Left lung (tissue), 14 donors: ENCODE results near the gene OVCH2. TPM values are rescaled to one million over a fixed set of nuclear protein-coding genes. Genes with fewer than 3 reads are reported as not detected.
"Not testable (repeated sequence)": the region's sequence is repeated elsewhere in the genome, so short reads cannot be mapped to it uniquely, and the experiment has no call there.

Experiments used
- ATAC-seq: fragments of 200-7000 bp; cut with Tn5 transposase; one replicate; pipeline ENCODE4 v1.9.1; 2020; ENCODE audit warnings: moderate library complexity
- DNase-seq, 4 donors: peaks; one replicate each; pipeline ENCODE4 v3.0.0-alpha.2; 2013 to 2020
- H3K27ac ChIP-seq, 2 donors: fragments of 200-600 bp; sonication (generic) in 1 of 2; one replicate each; pipeline versions ENCODE4 v1.5.0 to v1.8.0; 2020 to 2021
- H3K27me3 ChIP-seq, 2 donors: fragments of 200-600 bp; sonication (generic) in 1 of 2; one replicate each; pipeline versions ENCODE4 v1.5.0 to v1.8.0; 2020 to 2021
- H3K36me3 ChIP-seq, 2 donors: fragments of 200-600 bp; sonication (generic) in 1 of 2; one replicate each; pipeline versions ENCODE4 v1.5.0 to v1.8.0; 2020 to 2021
- H3K4me1 ChIP-seq, 2 donors: fragments of 200-600 bp; one replicate each; pipeline ENCODE4 v1.8.0; 2021
- H3K4me3 ChIP-seq, 2 donors: fragments of 200-600 bp; sonication (generic) in 1 of 2; one replicate each; pipeline versions ENCODE4 v1.5.0 to v1.8.0; 2020 to 2021; ENCODE audit warnings: mild to moderate bottlenecking in 1 of 2
- H3K9me3 ChIP-seq, 2 donors: fragments of 200-600 bp; sonication (generic) in 1 of 2; one replicate each; pipeline versions ENCODE4 v1.5.0 to v1.8.0; 2020 to 2021
- CTCF ChIP-seq, 2 donors: fragments of 200-600 bp; sonication (generic) in 1 of 2; IDR thresholded peaks; one replicate each; pipeline versions ENCODE4 v1.5.0 to v1.8.0; 2021; ENCODE audit warnings: antibody characterized with exemption in 2 of 2
- intact Hi-C, 2 donors: fragments of 100-400 bp; cut with DNase I; formaldehyde crosslinking; loops; one replicate each; pipeline versions ENCODE4 v1.11.2 to v1.14.2; 2022
- long read RNA-seq, 12 donors: library from polyadenylated mRNA in 2 of 12; unstranded in 2 of 12; transcript quantifications; one replicate each; pipeline ENCODE4 v2.0.0 and lab custom pipeline, GENCODE V29; 2019 to 2026
- polyA plus RNA-seq, 6 donors: library from polyadenylated mRNA; unstranded; fragments of 120-200 nt; gene quantifications; one replicate each; pipeline ENCODE4 v1.2.1, GENCODE V29; 2013; ENCODE audit not compliant: insufficient read length in 6 of 6
- total RNA-seq, 2 donors: library from RNA; stranded (reverse); fragmentation: NEBNext Ultra II Directional; extraction: Animal tissue kit (Norgen Biotek cat#: 25700); gene quantifications; one replicate each; pipeline ENCODE4 v1.2.1, GENCODE V29; 2021
- donor health status: DM: no; HTN: yes; CAD: no.
- donor health status: DM: no; HTN: no; CAD: no.

The OVCH2 gene, protein sequence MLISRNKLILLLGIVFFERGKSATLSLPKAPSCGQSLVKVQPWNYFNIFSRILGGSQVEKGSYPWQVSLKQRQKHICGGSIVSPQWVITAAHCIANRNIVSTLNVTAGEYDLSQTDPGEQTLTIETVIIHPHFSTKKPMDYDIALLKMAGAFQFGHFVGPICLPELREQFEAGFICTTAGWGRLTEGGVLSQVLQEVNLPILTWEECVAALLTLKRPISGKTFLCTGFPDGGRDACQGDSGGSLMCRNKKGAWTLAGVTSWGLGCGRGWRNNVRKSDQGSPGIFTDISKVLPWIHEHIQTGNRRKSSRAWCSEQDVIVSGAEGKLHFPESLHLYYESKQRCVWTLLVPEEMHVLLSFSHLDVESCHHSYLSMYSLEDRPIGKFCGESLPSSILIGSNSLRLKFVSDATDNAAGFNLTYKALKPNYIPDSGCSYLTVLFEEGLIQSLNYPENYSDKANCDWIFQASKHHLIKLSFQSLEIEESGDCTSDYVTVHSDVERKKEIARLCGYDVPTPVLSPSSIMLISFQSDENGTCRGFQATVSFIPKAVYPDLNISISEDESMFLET
- total RNA-seq (1 to 10 TPM in 1 of 2 donors, under 1 TPM in 1; 0.81 to 4.6 TPM), polyA plus RNA-seq (1 to 10 TPM; 2.4 to 8.6 (median 5.9) TPM)
- long read RNA-seq, donor 1 = 0 reads
- long read RNA-seq, donor 2 = 0 reads
- long read RNA-seq, donor 3 = 0 reads
- long read RNA-seq, donor 4 = 0 reads
- long read RNA-seq, donor 5 = 0 reads
- long read RNA-seq, donor 6 = 0 reads
- long read RNA-seq, donor 7 = 0 reads
- long read RNA-seq, donor 8 = 0 reads
- long read RNA-seq, donor 9 = 0 reads
- long read RNA-seq, donor 10 = 0 reads
- long read RNA-seq, donor 11 = 0 reads
- long read RNA-seq, donor 12 = 0 reads

DNA sequence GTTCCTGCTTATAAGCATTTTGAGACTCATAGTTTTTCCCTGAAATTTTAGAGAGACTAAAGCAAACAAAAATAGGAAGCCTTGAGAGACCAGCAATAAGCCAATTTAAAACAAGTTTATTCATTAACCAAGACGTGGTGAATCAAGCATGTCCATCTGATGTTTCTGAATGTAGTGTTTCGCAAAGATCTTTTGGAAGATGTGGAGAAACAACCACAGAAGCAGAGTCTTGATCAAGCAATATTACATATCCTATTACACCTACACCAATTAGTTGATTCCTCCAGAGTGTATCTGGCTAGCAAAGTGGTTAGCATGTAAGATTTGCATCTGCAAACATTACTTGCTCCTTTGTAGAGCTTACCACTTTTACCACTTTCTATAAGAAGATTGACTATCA, at the start of gene OVCH2:
Gene OVCH2 (minus strand): TSS at position 101 of the 400 bp plus-strand sequence. CDS start 83 bp downstream, at position 18.
- no peak for DNase-seq
- no peak for ATAC-seq
- no peak for TF ChIP-seq CTCF (IDR thresholded peaks at IDR 0.05)
- Histone ChIP-seq H3K27me3 (peaks cover 0 to 3% of the 10 kb centered on the region in 2 donors), H3K36me3 (no peaks in the 10 kb centered on the region), H3K27ac (no peak within 1 kb of the TSS), H3K4me3 (no peak within 1 kb of the TSS), H3K4me1 (no peaks in the 10 kb centered on the region), H3K9me3 (no peaks in the 10 kb centered on the region)
- intact Hi-C loops = no loop called here

DNA sequence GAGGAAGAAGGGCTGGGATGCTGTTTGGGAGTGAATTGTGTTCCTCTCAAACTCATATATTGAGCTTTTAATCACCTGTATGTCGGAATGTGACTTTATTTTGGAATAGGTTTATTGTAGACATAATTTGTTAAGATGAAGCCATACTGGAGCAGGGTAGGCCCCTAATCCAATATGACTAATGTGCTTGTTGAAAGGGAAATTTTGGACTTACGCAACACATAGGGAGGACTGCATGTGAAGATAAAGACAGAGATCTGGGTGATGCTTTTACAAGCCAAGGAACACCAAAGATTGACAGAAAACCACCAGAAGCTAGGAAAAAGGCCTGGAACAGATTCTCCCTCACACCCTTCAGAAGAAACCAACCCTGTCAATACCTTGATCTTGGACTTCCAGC, 43.2 kb upstream of the OVCH2 start:
- no peaks in the 10 kb centered on the region for H3K36me3 ChIP-seq
- no peak overlapping the region for H3K27ac ChIP-seq
- no peak overlapping the region for H3K4me3 ChIP-seq
- DNase-seq (no peak), ATAC-seq (no peak)
- intact Hi-C loops = no loop called here
- H3K27me3 ChIP-seq = no peaks in the 10 kb centered on the region
- no peak for TF ChIP-seq CTCF (IDR thresholded peaks at IDR 0.05)
- H3K9me3 ChIP-seq = no peaks in the 10 kb centered on the region
- H3K4me1 ChIP-seq = no peaks in the 10 kb centered on the region

GRCh38 chr11:7734767-7735166, 28.5 kb upstream of the OVCH2 start:
- H3K4me3 ChIP-seq, H3K36me3 ChIP-seq, H3K9me3 ChIP-seq, intact Hi-C loops, ATAC-seq, H3K27ac ChIP-seq, DNase-seq, H3K4me1 ChIP-seq, H3K27me3 ChIP-seq: not testable (repeated sequence)

GRCh38 chr11:7714786-7715185, 8.5 kb upstream of the OVCH2 start:
- no peaks in the 10 kb centered on the region for H3K36me3 ChIP-seq
- no peak overlapping the region for H3K4me3 ChIP-seq
- TF ChIP-seq CTCF (IDR thresholded peaks at IDR 0.05) = no peak
- no peak overlapping the region for H3K27ac ChIP-seq
- intact Hi-C loops = no loop called here
- H3K9me3 ChIP-seq = no peaks in the 10 kb centered on the region
- no peaks in the 10 kb centered on the region for H3K27me3 ChIP-seq
- DNase-seq (no peak), ATAC-seq (no peak)
- H3K4me1 ChIP-seq = no peaks in the 10 kb centered on the region

DNA sequence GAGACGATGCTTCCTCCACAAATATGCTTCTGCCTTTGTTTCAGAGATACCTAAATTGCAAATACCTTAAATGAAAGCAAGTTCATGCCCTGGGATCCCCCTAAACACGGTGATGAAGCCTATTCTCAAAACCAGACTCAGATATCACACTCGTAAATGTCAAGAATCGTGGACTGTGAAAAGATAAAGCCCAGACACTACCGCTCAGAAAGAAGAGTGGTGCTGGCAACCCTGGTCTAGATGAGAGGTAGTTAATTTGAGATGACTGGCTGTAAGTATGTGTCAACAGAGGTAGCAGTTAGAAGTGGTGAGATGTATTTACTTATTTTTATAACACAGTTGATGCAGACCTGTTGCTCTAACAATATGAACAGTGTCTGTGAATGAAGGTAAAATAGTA, 2.5 kb downstream of the OVCH2 start:
- no peak for ATAC-seq
- no peak overlapping the region for H3K4me3 ChIP-seq
- no peaks in the 10 kb centered on the region for H3K9me3 ChIP-seq
- no peak overlapping the region for H3K27ac ChIP-seq
- no peaks in the 10 kb centered on the region for H3K36me3 ChIP-seq
- H3K27me3 ChIP-seq = peaks cover 0 to 3% of the 10 kb centered on the region in 2 donors
- no peaks in the 10 kb centered on the region for H3K4me1 ChIP-seq
- DNase-seq = no peak
- intact Hi-C loops = no loop called here
- TF ChIP-seq CTCF (IDR thresholded peaks at IDR 0.05) = no peak
